Measurements from ENCODE around the gene UBXN1.

GRCh38 chr11:62721994-62722393, 43.1 kb upstream of the UBXN1 start:
- TF ChIP-seq ETV6 (CRISPR knock-in tag; IDR thresholded peaks at IDR 0.05), result no peak
- no peak for TF ChIP-seq NR3C1 (CRISPR knock-in tag; conservative IDR thresholded peaks at IDR 0.05; ENCODE audit: low read depth)
- no peak for TF ChIP-seq CTCF (IDR thresholded peaks at IDR 0.05)
- TF ChIP-seq NFYB (CRISPR knock-in tag; conservative IDR thresholded peaks at IDR 0.05; ENCODE audit: low read depth), result no peak
- no peak for TF ChIP-seq JUN (CRISPR knock-in tag; IDR thresholded peaks at IDR 0.05)
